ENCODE measurements around the gene RTN4. TPM values are rescaled to one million over a fixed set of nuclear protein-coding genes. Genes with fewer than 3 reads are reported as not detected.

Gene RTN4
- total and polyA plus RNA-seq, 2 experiments from 2014 or later = 218 to 221 TPM

- peaks cover 8% of the 10 kb centered on the region for H3K27me3 Mint-ChIP-seq (ENCODE audit: insufficient read depth, low read depth, poor library complexity)
- no peak overlapping the region for H3K27ac ChIP-seq (ENCODE audit: low read depth)
- no peak overlapping the region for H3K4me2 ChIP-seq
- H3K27me3 ChIP-seq (ENCODE audit: insufficient read depth) = no peaks in the 10 kb centered on the region
- no peaks in the 10 kb centered on the region for H3K9me3 Mint-ChIP-seq
- H3K79me2 ChIP-seq (replicated peaks; ENCODE audit: insufficient read depth) = peaks cover 9% of the 10 kb centered on the region
- DNase-seq (ENCODE audit: low spot score) (no peak), ATAC-seq (no peak)
- TF ChIP-seq POLR2AphosphoS5 (IDR thresholded peaks at IDR 0.05; ENCODE audit: low read depth) (peak; percentile 28; the same call in 1 of the 2 replicates), CTCF (conservative IDR thresholded peaks at IDR 0.05; ENCODE audit: low read depth in 2 of 2) (no peak), ZNF331 (CRISPR knock-in tag; IDR thresholded peaks at IDR 0.05; ENCODE audit: low read depth) (no peak), STAT1 (IDR thresholded peaks at IDR 0.05; ENCODE audit: unreplicated experiment) (no peak)
- no peak overlapping the region for H3K4me3 Mint-ChIP-seq
- H3K4me3 ChIP-seq = no peak overlapping the region
- peaks cover 2% of the 10 kb centered on the region; the same call in 1 of the 2 replicates for H3K36me3 ChIP-seq (ENCODE audit: insufficient read depth)
- H3F3A ChIP-seq (replicated peaks; ENCODE audit: low read depth) = no peaks in the 10 kb centered on the region
- peaks cover 43% of the 10 kb centered on the region for H3K36me3 Mint-ChIP-seq (ENCODE audit: low read depth)
- H4K20me1 ChIP-seq (replicated peaks; ENCODE audit: insufficient read depth) = peaks cover 10% of the 10 kb centered on the region; the same call in 1 of the 2 replicates
- H3K9me2 ChIP-seq (ENCODE audit: insufficient read depth) = 0 out of 2 replicates have a peak, but pooled peaks cover 6% of the 10 kb centered on the region
- H2AFZ ChIP-seq = no peak overlapping the region
- H3K4me1 Mint-ChIP-seq = peaks cover 35% of the 10 kb centered on the region
- no peak overlapping the region for H3K27ac Mint-ChIP-seq
- peaks cover 18% of the 10 kb centered on the region for H3K4me1 ChIP-seq (ENCODE audit: insufficient read depth)
Measured at GRCh38 chr2:54968561-54969218, 81.6 kb downstream of the RTN4 start.

GRCh38 chr2:54967759-54968365, 82.4 kb downstream of the RTN4 start:
- Mint-ChIP-seq H3K36me3 (ENCODE audit: low read depth) (peaks cover 34% of the 10 kb centered on the region), H3K9me3 (no peaks in the 10 kb centered on the region), H3K27me3 (ENCODE audit: insufficient read depth, low read depth, poor library complexity) (peaks cover 8% of the 10 kb centered on the region), H3K27ac (no peak overlapping the region), H3K4me1 (peaks cover 35% of the 10 kb centered on the region), H3K4me3 (no peak overlapping the region)
- Histone ChIP-seq H4K20me1 (replicated peaks; ENCODE audit: insufficient read depth) (peaks cover 8% of the 10 kb centered on the region; the same call in 1 of the 2 replicates), H2AFZ (no peak overlapping the region), H3K4me3 (no peak overlapping the region), H3K27ac (ENCODE audit: low read depth) (no peak overlapping the region), H3K79me2 (replicated peaks; ENCODE audit: insufficient read depth) (peaks cover 4% of the 10 kb centered on the region), H3F3A (replicated peaks; ENCODE audit: low read depth) (no peaks in the 10 kb centered on the region), H3K9me2 (ENCODE audit: insufficient read depth) (0 out of 2 replicates have a peak, but pooled peaks cover 6% of the 10 kb centered on the region), H3K27me3 (ENCODE audit: insufficient read depth) (no peaks in the 10 kb centered on the region), H3K36me3 (ENCODE audit: insufficient read depth) (no peaks in the 10 kb centered on the region; the same call in 1 of the 2 replicates), H3K4me1 (ENCODE audit: insufficient read depth) (peaks cover 18% of the 10 kb centered on the region), H3K4me2 (no peak overlapping the region)
- ATAC-seq (peak; percentile 13; the same call in 2 of the 3 replicates), DNase-seq (ENCODE audit: low spot score) (no peak)
- TF ChIP-seq STAT1 (IDR thresholded peaks at IDR 0.05; ENCODE audit: unreplicated experiment) (no peak), REST (IDR thresholded peaks at IDR 0.05; ENCODE audit: unreplicated experiment) (no peak), CTCF (conservative IDR thresholded peaks at IDR 0.05; ENCODE audit: low read depth in 2 of 2) (no peak)

Data from GM23338 (cell line).